GM21526 (cell line): ENCODE measurements around the gene SPAG9.
A peak's percentile ranks its signal among the peaks of the same experiment; 100 is the strongest.
"Not testable (repeated sequence)": the region's sequence is repeated elsewhere in the genome, so short reads cannot be mapped to it uniquely, and the experiment has no call there.

Experiments used
- ATAC-seq: cut with Tn5 transposase; IDR thresholded peaks from one replicate; pipeline ENCODE4 v1.9.1; 2021; ENCODE audit warnings: moderate library complexity; ENCODE audit not compliant: unreplicated experiment, low FRiP score

Gene SPAG9

DNA sequence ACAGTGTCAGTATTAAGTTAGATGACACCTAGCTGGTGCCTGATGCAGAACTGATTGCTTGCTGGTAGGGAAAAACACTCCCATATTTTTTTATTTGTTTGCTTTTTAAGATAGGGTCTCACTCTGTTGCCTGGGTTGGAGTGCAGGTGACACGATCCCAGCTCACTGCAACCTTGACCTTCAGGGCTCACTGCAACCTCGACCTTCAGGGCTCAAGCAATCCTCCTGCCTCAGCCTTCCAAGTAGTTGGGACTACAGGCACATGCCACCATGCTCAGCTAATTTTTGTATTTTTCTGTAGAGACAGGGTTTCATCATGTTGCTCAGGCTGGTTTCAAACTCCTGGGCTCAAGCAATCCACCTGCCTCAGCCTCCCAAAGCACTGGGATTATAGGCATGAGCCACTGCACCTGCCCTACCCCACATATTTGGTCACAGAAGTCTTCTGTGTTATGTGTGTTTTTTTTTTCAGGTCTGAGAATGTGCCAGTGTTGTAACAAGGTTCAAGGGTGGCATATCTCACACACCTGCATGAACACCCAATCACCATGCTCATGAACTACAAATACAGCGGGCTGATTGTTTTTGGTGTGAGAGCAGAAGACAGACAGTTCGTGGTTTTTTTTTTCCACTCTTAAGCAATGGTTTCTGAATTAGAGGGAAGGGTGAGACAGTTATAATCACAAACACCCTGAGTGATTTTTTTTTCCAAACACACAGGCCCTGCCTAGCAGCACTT lies 22.8 kb downstream of the SPAG9 start:
- ATAC-seq = no peak

DNA sequence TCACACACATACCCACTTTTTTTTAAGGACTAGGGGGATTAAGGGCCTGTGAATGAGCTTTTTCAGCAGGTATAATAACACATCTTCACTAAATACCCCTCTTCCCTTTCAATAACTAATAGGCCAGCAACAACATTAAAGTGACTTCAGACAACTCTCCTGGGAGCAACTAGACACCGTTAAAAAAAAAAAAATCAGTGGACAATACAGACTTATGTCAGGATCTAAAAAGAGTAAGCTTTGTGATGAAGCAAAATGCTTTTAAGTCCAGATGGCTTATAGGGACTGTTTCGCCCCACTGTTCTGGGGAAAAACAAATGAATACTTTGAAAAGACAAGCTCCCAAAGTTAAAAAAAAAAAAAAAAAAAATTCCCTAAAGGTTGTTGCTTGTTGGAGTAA lies 29.0 kb downstream of the SPAG9 start:
- ATAC-seq = no peak

DNA sequence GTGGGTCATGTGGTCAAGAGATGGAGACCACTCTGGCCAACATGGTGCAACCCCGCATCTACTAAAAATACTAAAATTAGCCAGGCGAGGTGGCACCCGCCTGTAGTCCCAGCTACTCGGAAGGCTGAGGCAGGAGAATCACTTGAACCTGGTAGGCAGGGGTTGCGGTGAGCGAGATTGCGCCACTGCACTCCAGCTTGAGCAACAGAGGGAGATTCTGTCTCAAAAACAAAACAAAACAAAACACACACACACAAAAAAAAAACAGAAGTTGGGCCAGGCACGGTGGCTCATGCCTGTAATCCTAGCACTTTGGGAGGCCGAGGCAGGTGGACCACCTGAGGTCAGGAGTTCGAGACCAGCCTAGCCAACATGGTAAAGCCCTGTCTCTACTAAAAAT lies 31.8 kb downstream of the SPAG9 start:
- not testable (repeated sequence) for ATAC-seq

DNA sequence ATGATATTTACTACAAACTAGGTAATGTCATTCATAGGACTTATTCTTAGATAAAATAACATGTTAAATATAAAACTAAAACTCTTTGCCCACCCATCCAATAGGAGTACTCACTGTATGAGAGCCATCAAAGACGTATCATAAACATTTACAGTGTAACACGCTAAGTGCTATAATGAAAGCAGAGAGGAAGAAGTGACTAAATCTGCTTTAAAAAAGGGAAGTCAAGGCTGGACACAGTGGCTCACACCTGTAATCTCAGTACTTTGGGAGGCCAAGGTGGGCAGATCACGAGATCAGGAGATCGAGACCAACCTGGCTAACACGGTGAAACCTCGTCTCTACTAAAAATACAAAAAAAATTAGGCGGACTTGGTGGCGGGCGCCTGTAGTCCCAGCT lies 32.4 kb downstream of the SPAG9 start:
- ATAC-seq = no peak

DNA sequence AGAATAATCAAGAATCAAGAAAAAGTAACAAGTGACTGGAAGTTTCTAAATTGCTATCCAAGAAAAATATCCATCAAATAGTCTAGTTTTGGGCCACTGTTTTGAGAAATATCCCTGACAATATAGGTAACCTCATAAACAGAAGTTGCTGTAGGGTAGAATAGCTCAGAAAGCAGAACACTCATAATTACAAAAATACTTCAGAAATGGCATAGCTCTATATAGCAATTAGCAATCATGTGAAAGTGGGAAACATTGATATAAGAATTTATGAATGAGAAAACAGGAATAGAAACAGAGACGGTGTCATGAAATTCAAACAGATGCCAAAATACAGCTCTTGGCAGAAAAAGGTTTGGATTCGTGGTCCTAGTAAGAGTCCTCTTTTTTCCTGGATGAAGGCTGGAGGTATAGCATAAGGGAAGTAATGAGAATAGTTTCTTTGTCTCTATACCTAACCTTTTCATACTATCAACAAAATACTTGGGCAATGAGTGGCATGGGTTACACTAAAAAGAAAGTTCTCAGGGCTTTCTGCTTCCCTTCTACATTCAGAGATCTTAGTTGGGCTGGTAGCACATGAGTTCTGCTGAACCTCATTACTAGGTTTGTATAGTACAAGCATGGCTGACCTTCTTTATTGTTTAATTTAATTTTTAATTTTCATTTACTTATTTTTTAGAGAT lies 33.5 kb downstream of the SPAG9 start:
- no peak for ATAC-seq

DNA sequence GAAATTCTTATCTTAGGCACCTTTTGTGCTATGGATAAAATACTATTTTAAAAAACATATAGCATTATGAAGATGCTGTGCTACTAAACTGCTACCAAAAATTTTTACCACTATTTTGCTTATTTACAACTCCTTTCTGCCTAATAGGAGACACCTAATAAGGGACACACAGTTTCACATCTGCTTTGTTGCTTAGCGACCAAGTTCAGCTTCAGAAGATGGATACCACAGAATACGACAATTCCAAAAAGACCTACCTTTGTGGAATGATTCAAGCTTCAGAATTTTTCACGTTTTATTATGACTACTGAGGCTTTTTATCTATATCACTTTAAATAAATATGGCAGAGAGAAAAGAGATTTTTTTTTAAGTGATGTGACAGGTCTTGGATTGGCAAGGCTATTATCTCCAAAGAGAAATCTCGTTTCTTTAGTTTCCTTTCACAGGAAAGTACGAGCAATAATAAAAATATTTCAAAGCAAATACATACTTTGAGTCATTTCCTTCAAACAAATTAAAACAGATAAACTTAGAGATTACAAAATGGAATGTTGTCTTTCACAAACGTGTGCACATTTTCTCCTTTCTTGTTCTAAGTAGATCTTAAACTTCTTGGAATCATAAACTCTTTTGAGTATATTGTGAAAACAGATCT lies 35.4 kb downstream of the SPAG9 start:
- no peak for ATAC-seq

DNA sequence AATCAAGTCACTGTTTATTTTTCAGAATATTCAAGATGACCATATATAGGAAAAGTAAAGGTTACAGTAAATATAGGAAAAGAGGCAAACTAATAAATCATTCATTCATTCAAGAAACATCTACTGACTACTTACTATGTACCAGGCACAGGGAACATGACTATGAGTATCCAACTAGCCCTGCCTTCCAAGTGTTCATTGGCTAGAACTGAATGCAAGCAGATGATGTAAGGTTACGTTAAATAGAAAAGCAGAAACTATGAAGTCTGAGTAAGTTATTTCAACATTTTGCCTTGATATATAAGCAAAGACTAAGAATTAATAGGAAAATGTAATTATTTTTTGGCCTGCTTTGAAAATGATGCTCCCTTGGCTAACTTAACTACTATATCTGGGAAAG lies 36.7 kb downstream of the SPAG9 start:
- ATAC-seq = no peak

DNA sequence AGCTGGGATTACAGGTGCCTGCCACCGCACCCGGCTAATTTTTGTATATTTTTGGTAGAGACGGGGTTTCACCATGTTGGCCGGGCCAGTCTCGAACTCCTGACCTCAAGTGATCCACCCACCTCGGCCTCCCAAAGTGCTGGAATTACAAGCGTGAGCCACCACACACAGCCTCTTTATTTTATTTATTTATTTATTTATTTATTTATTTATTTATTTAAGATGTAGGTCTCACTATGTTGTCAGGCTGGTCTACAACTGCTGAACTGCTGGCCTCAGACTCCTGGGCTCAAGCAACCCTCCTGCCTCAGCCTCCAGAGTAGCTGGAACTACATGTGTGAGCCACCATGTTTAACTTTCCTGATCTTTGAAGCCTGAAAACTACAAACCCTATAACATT lies 37.3 kb downstream of the SPAG9 start:
- not testable (repeated sequence) for ATAC-seq

DNA sequence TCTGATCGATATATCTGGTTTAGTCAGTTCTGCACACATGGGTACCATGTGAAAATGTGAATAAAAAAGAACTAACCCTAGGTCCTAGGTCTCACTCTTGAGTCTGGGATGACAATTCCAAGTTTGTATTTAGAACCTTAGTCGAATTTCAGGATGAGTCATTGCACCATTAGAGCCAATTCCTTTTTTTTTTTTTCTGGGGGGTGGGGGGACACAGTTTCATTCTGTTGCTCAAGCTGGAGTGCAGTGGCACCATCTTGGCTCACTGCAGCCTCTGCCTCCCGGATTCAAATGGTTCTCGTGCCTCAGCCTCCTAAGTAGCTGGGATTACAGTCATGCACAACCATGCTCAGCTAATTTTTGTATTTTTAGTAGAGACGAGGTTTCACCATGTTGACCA lies 41.6 kb downstream of the SPAG9 start:
- ATAC-seq = no peak

DNA sequence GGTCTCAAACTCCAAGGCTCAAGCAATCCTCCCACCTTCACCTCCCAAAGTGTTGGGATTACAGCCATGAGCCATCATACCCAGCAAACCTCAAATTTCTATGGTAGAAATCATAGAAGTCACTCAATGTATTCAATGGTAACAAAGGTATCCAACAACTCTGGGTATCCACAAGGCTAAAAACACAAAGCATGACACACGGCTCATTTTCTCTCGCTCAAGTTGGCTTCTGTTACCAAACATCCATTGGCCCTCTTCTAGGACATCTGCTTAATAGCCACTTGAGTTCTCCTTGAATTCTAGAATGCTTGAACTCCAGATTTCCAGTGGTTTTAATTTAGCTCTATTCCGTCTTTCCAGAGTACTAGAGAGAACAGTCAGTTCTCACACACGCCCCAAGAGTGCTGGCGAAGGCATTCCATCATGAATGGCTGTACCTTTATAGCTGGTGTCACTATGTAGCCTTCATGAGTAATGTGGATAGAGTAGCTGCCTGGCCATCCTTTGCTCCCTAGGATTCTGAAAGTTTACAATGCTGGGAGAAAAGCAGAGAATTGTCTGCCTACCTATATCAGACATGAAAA lies 42.6 kb downstream of the SPAG9 start:
- no peak for ATAC-seq

DNA sequence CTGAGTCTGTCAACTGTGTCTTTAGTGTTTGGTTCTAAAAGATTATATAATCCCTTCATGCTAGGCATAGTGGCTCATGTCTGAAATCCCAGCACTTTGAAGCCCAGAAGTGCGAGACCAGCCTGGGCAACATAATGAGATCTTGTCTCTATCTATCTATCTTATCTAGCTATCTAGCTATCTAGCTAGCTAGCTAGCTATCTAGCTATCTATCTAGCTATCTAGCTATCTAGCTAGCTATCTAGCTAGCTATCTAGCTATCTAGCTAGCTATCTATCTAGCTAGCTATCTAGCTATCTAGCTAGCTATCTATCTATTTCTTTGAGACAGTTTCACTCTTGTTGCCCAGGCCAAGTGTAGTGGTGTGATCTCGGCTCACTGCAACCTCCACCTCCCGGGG lies 43.8 kb downstream of the SPAG9 start:
- ATAC-seq = no peak

DNA sequence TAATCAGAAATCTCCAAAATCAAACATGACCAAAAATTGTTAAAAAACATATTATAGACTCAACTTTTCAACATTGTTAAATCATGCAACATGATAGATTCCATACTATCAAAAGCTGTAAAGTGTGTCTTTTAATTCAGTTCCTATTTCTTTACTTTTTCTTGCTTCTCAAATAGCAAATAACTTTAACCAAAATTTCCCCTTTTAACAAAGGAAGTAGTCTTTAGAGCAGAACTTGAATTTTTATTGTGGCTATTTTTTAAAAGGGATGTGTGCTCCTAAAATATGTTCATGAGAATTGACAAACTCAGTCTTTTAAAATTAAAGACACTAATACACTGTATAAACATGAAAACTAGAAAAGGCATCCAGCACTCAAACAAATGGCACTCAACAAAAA lies 49.1 kb downstream of the SPAG9 start:
- no peak for ATAC-seq

DNA sequence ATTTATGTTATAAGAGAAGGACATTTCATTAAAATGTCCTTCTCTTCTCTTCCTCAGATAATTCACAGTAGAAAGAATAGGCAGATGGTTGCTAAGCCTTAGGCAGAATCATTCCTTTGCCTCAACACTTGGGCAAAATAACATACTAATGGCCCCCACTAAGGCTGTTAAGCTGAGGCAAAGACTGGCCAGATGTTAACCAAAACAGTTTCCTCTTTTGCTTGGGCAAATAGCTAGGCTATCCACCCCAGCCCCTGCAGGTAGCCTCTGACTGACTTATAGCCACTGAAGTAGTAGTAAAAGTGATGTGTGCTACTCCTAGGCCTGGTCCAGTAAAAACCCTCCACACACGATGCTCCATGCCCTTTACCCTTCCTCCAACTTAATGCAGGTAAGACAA lies 55.2 kb downstream of the SPAG9 start:
- no peak for ATAC-seq

DNA sequence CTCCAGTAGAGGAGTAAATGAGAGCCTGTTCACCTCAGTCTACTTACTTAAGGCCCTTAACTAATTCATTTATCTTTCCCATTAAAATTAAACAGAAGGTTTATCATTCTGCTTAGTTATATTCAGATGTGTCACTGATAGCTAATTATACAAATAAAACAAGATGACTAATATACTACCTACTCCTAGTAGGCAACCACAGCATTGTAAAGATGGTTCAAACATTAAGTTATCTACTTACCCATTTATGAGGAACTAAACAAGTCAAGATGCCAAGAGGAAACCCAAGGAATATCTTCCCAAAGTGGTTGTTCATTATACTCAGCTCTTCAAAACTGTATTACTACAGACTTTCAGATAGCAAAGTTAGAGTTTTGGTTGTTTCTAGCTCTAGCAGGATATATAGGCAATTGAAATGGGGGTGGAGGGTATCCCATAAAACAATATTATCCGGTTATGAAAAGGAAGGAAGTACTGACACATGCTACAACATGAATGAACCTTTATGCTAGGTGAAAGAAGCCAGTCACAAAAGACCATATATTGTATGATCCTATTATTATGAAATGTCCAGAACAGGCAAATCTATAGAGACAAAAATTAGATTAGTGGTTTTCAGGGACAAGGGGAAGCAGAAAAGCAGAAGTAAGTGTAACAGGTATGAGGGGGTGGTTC lies 56.5 kb downstream of the SPAG9 start:
- no peak for ATAC-seq

DNA sequence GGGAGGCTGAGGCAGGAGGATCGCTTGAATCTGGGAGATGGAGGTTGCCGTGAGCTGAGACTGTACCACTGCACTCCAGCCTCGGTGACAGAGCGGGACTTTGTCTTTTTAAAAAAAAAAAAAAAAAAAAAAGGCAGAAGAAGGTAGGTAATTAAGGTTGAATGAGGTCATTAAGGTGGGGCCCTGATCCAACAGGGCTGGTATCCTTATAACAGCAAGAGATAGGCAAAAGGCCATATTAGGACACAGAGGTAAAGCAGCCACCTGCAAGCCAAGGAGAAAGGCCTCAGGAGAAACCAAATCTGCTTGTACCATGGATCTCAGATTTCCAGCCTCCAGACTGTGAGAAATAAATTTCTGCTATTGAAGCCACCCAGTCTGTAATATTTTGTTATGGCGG lies 60.3 kb downstream of the SPAG9 start:
- no peak for ATAC-seq

DNA sequence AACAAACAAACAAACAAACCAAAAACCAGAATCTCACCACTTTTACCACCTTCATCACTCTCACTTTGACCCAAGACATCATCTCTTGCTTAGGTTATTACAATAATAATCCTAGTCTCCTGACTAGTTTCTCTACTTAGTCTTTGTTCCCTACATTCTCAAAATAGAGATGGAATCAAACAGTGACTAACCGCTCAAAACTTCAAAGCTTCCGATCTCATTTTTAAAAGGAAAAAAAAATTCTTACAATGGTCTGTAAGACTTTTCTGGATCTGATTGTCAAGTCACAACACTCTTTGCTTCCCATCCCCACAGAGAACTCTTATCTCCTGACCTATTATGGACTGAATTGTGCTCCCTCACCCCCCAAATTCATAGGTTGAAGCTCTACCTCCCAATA lies 60.9 kb downstream of the SPAG9 start:
- ATAC-seq = no peak

DNA sequence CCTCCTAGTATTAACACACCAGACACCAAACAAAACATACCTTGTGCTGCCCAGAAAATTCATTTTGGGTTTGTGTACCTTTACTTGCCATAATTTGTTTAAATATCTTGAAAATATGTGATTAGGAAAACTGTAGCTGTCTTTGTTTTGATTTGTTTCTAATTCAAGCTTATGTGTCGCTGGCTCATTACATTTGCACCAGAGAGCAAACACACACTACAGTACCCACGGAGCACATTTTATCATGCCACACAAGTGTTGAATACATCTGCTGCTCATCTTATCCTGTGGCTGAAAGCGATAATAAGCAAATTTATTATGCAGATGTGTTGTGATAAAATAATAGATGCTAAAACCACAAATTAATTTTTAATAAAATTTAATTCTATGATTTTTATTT lies 63.1 kb downstream of the SPAG9 start:
- ATAC-seq = no peak

DNA sequence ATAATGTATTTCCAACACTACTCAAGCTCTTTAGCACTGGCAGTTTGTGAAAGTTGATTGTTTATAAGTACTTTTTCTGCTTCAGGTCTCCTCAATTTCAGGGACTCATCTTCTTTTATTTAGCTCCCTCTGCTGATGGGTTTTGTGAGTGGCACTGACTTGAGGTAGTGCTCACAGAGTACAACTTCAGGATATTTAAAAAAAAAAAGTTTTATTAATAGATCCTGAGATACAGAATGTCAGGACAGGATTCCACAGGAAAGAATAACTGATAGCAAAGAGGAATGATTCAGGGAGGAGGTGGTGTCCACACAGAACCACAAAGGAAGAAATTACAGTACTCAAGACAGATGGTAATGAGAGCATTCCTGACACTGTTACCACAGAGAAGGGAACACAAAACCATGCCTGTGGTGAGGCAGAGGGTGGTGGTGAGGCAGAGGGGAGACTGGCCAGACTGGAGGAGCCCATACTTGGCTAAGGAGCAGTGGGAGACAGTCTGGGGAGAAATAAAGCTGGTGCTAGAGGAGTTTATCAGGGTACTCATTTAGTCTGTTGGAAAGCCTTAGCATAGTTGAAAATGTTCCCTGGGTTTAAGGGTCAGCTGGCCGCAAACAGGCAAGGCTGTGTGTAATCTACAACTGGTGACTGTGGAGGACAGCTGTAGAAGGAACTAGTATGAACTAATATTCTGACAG lies 63.7 kb downstream of the SPAG9 start:
- peak; percentile 54 for ATAC-seq

DNA sequence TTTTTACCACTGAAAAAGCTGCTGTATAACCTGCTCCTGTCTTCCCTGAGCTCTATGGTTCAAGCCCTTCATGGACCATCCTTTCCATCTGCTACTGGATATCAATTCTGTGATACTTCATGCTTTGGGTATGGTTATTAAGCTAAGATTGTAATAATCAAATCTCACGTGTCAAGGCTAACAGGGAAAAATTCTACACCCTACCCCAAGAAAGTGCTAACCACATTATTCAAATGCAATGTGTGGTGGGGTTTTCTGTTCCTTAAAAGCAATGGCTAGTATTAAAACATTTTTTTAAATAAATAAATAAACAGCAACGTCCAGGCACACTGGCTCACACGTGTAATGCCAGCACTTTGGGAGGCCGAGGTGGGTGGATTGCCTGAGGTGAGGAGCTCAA lies 65.9 kb downstream of the SPAG9 start:
- no peak for ATAC-seq

DNA sequence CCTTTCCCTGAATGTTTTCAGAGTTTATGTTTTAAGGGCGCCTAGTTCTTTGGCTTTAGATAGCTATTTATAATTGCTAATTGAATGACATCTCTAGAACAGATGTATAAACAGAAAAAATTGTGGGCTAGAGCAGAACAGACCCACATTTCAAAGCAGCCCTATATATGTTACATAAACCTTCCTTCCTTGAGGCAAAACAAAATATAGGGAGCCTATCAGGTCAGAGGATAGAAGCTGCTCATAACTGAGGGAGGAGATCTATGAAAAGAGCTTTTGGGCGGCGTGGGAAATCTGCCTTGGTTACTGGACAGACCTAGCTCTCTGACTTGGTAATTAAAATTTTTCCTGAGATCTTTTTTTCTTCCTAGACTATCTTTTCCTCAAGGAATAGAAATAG lies 68.4 kb downstream of the SPAG9 start:
- no peak for ATAC-seq
